ENCODE measurements around the gene PIK3CG. TPM values are rescaled to one million over a fixed set of nuclear protein-coding genes. Genes with fewer than 3 reads are reported as not detected.
"Not testable (repeated sequence)": the region's sequence is repeated elsewhere in the genome, so short reads cannot be mapped to it uniquely, and the experiment has no call there.

The PIK3CG gene
- total RNA-seq, 4 donors from 2014 or later, result 1.4 to 4.0 (median 2.5) TPM

DNA sequence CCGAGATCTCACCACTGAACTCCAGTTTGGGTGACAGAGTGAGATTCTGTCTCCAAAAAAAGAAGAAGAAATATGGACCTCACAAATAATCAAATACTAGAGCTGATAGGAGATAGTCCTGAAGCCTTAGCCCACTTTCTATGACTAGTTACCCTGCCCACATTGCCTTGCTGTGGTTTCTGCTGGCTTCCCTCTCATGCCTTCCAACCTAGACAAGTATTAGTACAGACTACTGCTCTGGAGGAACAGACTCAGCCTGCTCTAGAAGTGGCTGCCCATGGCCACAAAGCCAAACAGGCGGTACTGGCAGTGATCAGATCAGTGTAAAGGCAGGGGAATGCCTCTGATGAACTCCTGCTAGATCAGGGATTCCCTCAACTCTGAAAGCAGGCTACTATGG lies 89.8 kb downstream of the PIK3CG start:
- H3K9me3 ChIP-seq, result no peaks in the 10 kb centered on the region
- H3K27me3 ChIP-seq, result no peaks in the 10 kb centered on the region
- H3K27ac ChIP-seq, result no peak overlapping the region
- no peak for TF ChIP-seq EP300 (IDR thresholded peaks at IDR 0.05)
- TF ChIP-seq POLR2A (IDR thresholded peaks at IDR 0.05), result no peak
- no peak for ATAC-seq
- H3K4me1 ChIP-seq, result peaks cover 0 to 33% (median 4%) of the 10 kb centered on the region in 3 donors
- H3K4me3 ChIP-seq, result no peak overlapping the region
- H3K36me3 ChIP-seq, result no peaks in the 10 kb centered on the region
- WGBS, 2 donors (ENCODE audit: low coverage in 1 of 2), result 92% methylated on average over 1 of the region's 2 CpGs; no CpG with 5 or more reads in 1 of the 2 donors

DNA sequence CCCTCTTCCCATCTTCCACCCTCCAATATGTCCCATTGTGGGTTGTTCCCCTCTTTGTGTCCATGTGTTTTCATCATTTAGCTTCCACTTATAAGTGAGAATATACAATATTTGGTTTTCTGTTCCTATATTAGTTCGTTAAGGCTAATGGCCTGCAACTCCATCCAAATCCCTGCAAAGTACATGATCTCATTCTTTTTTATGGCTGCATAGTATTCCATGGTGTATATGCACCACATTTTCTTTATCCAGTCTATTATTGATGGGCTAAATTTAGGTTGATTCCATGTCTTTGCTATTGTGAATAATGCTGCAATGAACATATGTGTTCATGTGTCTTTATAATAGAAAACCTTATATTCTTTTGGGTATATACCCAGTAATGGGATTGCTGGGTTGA lies 90.8 kb downstream of the PIK3CG start:
- H3K27me3 ChIP-seq, H3K9me3 ChIP-seq, H3K36me3 ChIP-seq, ATAC-seq, H3K27ac ChIP-seq, H3K4me3 ChIP-seq: not testable (repeated sequence)
- peaks cover 0 to 25% (median 4%) of the 10 kb centered on the region in 3 donors for H3K4me1 ChIP-seq
- WGBS, 2 donors (ENCODE audit: low coverage in 1 of 2), result 79 to 83% methylated on average over 1 of the region's 1 CpG

Other genes with a start within 250 kb of the PIK3CG start
- 10 to 100 TPM; 24.0 to 80.1 (median 32.2) TPM for gene CCDC71L, start 204.1 kb upstream of the PIK3CG start, total RNA-seq
- gene PRKAR2B, start 179.4 kb downstream of the PIK3CG start, total RNA-seq, result 100 to 1,000 TPM in 3 of 4 donors, 10 to 100 TPM in 1; 83.5 to 160 (median 119) TPM